GM12865 (cell line): ENCODE data around the gene ZNF595.
"Not testable (repeated sequence)": the region's sequence is repeated elsewhere in the genome, so short reads cannot be mapped to it uniquely, and the experiment has no call there.

Source experiments
- DNase-seq: peaks from one replicate; pipeline ENCODE4 v3.0.0; 2010; ENCODE audit warnings: low read depth
- H3K4me3 ChIP-seq: 2 replicates; pipeline ENCODE4 v1.5.1; 2011; ENCODE audit warnings: mild to moderate bottlenecking, low read depth, low read length, control low read depth
- TF ChIP-seq, protein P1 (sequence below): IDR thresholded peaks from 2 replicates; pipeline ENCODE4 v1.5.1; 2011; ENCODE audit warnings: low read length, control low read depth, low read depth, inconsistent platforms; ENCODE audit not compliant: insufficient read depth; ENCODE audit errors: missing control alignments

ZNF595 gene

DNA sequence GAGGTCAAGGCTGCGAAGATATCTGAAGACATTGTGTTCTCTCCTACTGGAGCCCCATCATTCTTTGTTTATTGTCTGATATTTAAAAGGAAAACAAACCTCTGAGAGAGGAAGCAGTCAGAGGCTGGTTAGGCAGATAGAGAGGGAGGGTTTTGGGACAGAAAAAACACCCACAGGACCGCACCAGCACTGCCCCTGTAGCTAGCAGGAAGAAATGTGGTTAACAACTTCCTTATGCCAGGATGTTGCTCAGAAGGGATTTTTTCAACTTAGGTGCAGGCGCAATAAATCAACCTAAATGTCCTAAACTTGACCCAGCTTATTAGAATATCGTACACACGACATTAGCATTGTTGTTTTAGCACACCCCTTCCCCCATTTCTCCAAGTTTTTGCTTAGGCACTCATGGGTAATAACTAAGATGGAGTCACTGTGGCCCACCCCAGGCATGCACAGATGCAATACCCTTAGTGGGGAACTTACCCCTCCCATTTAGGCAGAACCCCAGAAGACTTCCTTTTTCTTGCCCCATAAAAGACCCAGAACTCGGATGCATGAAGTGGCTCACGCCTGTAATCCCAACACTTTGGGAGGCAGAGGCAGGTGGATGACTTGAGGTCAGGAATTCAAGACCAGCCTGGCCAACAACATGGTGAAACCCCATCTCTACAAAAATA lies 68.4 kb downstream of the ZNF595 start:
- TF ChIP-seq, protein P1, sequence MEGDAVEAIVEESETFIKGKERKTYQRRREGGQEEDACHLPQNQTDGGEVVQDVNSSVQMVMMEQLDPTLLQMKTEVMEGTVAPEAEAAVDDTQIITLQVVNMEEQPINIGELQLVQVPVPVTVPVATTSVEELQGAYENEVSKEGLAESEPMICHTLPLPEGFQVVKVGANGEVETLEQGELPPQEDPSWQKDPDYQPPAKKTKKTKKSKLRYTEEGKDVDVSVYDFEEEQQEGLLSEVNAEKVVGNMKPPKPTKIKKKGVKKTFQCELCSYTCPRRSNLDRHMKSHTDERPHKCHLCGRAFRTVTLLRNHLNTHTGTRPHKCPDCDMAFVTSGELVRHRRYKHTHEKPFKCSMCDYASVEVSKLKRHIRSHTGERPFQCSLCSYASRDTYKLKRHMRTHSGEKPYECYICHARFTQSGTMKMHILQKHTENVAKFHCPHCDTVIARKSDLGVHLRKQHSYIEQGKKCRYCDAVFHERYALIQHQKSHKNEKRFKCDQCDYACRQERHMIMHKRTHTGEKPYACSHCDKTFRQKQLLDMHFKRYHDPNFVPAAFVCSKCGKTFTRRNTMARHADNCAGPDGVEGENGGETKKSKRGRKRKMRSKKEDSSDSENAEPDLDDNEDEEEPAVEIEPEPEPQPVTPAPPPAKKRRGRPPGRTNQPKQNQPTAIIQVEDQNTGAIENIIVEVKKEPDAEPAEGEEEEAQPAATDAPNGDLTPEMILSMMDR = no peak
- H3K4me3 ChIP-seq = no peak overlapping the region
- peak; percentile 32 for DNase-seq

DNA sequence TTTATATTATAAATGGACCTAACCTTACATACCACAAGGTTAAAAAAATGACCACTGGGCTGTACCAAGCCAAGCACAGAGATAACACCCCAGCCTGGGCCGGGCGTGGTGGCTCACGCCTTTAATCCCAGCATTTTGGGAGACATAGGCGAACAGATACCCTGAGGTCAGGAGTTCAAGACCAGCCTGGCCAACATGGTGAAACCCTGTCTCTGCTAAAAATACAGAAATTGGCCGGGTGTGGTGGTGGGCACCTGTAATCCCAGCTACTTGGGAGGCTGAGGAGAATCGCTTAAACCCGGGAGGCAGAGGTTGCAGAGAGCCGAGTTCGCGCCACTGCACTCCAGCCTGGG lies 70.8 kb downstream of the ZNF595 start:
- H3K4me3 ChIP-seq = peak overlapping the region; percentile 81
- not testable (repeated sequence) for DNase-seq

DNA sequence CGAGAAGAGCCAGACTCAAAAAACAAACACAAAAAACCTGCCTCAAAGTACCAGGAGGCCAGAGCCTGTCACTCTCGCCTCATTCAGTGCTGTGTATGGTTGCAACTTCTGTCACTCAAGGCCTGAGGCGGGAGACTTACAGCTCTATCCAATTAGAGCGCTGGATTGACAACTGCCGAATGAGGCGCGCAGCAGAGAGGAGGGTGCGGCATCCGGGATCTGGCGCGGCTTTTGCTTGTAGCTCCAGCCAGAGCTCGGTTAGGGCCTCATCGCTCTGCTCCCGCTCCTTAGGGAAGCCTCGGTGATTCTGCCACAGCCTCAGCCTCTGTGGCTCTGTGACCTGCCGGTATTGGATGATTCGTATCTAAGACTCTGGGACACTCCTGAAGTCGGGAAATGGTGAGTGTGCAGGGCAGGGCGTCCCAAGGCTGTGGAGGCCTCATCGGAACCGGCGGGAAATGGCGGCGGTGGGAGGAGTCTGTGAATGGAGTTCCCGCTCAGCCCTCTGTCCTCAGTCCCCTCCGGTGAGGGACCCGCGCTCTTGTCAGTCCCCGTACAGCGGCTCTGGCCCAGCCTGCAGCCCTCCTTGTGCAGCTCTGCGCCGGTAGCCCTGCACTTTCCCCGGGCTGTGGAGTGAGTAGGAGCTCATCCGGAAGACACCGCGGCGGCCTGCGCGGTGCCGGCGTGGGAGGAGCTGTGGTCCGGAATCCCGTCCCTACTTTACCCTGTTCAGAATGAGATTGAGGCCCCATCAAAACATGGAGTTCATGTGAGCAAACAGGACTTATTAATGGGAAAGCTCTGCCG lies 71.4 kb downstream of the ZNF595 start, which contains the start of gene ZNF718:
ZNF718 (plus strand) TSS at position 227 of the 807 bp plus-strand sequence; CDS start at position 397, 170 bp downstream.
- TF ChIP-seq, protein P1 = no peak
- H3K4me3 ChIP-seq = peak within 1 kb of the TSS; percentile 81
- DNase-seq = peak; percentile 98

DNA sequence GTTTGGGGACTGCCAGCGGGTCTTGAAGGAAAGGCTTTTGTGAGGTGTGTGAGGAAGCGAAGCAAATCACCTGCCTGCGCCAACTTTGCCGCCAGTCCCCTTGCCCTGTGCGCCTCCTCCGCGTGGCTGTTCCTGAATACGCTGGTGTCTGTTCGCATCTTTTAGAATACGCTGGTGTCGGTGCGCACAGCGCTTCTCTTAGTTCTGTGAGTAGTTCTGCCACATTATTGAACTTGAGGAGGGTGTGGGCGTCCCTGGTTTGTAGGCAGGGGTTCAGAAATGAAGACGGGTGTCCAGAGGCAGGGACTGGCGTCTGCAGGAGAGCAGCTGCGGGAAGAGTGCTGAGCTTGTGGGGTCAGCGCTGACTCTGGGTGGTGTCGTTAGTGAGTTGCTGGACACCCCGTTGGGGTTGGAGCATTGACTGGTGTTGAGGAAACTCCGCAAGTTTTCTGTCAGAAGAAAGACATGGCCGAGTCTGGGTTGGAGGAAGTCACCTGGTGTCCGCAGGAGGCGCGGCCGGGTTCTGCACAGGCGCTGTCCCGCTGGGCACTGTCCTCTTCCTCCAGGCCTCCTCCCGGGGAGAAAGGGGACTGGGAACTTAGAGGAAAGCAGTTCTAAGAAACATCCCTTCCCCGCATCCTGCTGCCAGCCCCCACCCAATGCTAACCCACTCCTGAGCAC lies 72.1 kb downstream of the ZNF595 start:
- peak overlapping the region; percentile 81 for H3K4me3 ChIP-seq
- TF ChIP-seq, protein P1 = no peak
- peak; percentile 56 for DNase-seq

DNA sequence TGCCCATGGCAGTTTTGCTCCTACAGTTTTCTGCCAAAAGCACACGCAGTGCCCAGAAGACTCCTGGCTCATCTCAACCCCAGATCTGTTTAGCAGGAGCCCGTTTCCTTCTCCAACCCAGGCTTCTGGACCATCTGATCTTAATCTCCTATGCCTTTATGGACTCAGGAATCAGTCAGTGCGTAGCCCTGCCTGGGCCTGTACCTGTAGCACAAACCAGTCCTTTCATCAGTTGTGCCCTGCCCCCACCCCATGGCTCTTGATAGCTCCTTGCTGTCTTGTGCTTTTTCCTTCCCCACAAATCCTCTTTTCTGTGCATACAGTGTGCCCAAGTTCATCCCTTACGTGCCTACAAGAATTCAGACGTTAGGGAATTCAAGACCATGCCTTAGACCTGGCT lies 72.7 kb downstream of the ZNF595 start:
- TF ChIP-seq, protein P1 = no peak
- H3K4me3 ChIP-seq = peak overlapping the region; percentile 81
- DNase-seq = no peak

DNA sequence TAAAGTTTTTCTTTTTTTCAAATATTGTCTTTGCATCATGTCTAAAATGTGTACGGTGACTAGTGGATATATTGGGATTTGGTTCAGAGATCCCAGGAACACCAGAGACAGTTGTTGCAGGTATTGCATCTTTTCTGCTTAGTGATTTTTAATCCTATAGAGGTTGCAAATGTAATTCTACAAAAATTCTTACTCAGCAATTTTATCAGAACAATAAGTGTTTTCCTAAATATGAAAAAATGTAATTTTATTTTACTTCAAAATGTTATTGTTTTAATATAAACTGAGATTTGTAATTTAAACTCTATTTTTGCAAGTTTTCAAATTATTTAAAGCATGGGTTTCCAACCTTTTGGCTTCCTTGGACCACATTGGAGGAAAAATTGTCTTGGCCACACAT lies 79.4 kb downstream of the ZNF595 start:
- H3K4me3 ChIP-seq = no peak overlapping the region
- no peak for DNase-seq
- TF ChIP-seq, protein P1 = no peak
